ENCODE measurements around the gene APOBEC3H. TPM values are rescaled to one million over a fixed set of nuclear protein-coding genes. Genes with fewer than 3 reads are reported as not detected.
"Not testable (repeated sequence)": the region's sequence is repeated elsewhere in the genome, so short reads cannot be mapped to it uniquely, and the experiment has no call there.

Gene APOBEC3H
- polyA plus RNA-seq (2011; rRNA removed) (0.11 and 0.42 TPM in 2 replicates), polyA minus RNA-seq (2011; rRNA and poly(A)+ RNA removed) (not detected in 2 replicates)

DNA sequence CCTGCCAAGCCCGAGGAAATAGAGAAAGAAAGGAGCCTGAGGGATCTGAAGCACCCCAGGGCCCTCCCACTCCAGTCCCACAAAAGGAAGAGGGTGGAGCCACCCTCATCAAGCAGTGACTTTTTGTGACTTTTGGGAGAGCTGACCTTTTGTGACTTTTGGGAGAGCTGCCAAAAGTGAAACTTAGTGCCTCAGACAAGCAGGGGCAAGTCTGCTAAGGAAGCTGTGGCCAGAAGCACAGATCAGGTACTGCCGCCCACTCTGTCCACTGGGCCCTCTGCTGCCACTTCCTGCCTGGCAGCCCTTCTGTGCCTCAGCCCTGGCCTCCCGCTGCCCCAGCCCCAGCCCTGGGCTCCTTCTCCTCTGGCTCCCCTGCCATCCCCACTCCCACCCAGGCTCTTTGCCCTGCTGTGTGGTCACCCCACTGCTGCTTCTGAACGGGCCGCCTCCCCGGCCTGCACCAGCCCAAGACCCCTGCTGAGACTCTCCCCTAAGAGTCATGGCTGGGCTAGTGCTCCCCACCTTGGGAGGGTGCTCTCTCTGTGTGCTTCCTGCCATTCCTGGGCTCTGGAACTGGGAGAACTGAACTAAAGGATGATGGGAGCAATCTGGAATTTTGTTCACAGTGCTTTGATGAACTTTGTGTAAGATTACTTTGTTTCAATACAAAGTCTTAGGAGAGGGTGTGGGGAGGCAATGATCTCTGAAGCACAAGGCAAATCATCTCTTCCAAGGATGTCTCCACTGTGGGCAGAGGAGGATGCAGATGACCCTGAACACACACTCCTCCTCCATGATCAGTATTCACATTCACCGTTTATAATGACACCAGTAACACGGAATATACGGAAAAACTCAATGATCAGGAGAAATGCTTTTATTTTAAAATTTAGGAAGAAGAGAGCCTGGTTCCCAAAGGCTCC is at the start of gene APOBEC3H:
APOBEC3H (plus strand) TSS at position 147 of the 923 bp plus-strand sequence. CDS start 3,035 bp downstream, outside the sequence.
- H3K27me3 ChIP-seq (ENCODE audit: control insufficient read depth, insufficient read depth, low read length) = peaks cover 9% of the 10 kb centered on the region
- CTCF ChIA-PET = interaction anchor here (0.8 to 1.0 kb wide), 2 partner anchors 24 to 227 kb away, joined by 3 read pairs; no protein-coding TSS in a partner anchor
- no peak within 1 kb of the TSS for H3K27ac ChIP-seq (ENCODE audit: low read depth, low read length)
- no peaks in the 10 kb centered on the region; the same call in 1 of the 2 replicates for H3K9me3 ChIP-seq (ENCODE audit: control insufficient read depth, insufficient read depth, low read length)
- DNase-seq (ENCODE audit: low read depth, low spot score) = no peak
- TF ChIP-seq, protein P1, sequence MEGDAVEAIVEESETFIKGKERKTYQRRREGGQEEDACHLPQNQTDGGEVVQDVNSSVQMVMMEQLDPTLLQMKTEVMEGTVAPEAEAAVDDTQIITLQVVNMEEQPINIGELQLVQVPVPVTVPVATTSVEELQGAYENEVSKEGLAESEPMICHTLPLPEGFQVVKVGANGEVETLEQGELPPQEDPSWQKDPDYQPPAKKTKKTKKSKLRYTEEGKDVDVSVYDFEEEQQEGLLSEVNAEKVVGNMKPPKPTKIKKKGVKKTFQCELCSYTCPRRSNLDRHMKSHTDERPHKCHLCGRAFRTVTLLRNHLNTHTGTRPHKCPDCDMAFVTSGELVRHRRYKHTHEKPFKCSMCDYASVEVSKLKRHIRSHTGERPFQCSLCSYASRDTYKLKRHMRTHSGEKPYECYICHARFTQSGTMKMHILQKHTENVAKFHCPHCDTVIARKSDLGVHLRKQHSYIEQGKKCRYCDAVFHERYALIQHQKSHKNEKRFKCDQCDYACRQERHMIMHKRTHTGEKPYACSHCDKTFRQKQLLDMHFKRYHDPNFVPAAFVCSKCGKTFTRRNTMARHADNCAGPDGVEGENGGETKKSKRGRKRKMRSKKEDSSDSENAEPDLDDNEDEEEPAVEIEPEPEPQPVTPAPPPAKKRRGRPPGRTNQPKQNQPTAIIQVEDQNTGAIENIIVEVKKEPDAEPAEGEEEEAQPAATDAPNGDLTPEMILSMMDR (IDR thresholded peaks at IDR 0.05; ENCODE audit: low read depth, low read length) = no peak
- POLR2A ChIA-PET = no interaction called here
- H3K4me3 ChIP-seq (ENCODE audit: low read depth, low read length) = no peak within 1 kb of the TSS

DNA sequence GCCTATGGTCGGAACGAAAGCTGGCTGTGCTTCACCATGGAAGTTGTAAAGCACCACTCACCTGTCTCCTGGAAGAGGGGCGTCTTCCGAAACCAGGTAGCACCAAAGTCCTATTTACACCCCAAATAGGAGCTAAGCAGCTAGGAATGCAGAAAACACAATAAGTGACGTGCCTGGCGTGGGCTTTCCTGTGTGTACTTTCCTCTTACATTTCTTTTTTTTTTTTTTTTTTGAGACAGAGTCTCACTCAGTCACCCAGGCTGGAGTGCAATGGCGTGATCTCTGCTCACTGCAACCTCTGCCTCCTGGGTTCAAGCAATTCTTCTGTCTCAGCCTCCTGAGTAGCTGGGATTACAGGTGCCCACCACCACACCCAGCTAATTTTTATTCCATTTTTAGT is 47.6 kb upstream of the APOBEC3H start:
- DNase-seq (ENCODE audit: low read depth, low spot score); H3K27ac ChIP-seq (ENCODE audit: low read depth, low read length); H3K27me3 ChIP-seq (ENCODE audit: control insufficient read depth, insufficient read depth, low read length); POLR2A ChIA-PET; CTCF ChIA-PET; H3K4me3 ChIP-seq (ENCODE audit: low read depth, low read length); H3K9me3 ChIP-seq (ENCODE audit: control insufficient read depth, insufficient read depth, low read length): not testable (repeated sequence)

DNA sequence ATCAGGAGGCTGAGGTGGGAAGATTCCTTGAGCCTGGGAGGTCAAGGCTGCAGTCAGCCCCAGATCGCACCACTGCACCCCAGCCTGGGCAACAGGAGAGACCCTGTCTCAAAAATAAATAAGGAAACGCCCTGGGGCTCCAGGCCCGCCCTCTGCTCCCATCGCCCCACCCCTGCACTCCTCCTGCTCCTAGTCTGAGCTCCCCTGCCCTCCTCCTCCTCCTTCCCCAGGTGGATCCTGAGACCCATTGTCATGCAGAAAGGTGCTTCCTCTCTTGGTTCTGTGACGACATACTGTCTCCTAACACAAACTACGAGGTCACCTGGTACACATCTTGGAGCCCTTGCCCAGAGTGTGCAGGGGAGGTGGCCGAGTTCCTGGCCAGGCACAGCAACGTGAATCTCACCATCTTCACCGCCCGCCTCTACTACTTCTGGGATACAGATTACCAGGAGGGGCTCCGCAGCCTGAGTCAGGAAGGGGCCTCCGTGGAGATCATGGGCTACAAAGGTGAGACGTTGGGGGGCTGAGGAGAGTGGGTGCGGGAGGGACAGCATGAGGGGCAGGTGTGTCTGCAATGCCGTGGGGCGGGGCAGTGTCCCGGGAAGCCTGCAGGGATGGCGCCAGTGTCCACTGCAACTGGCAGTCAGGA is 45.1 kb upstream of the APOBEC3H start:
- H3K27me3 ChIP-seq (ENCODE audit: control insufficient read depth, insufficient read depth, low read length); DNase-seq (ENCODE audit: low read depth, low spot score); CTCF ChIA-PET; H3K4me3 ChIP-seq (ENCODE audit: low read depth, low read length); H3K27ac ChIP-seq (ENCODE audit: low read depth, low read length); POLR2A ChIA-PET: not testable (repeated sequence)
- H3K9me3 ChIP-seq (ENCODE audit: control insufficient read depth, insufficient read depth, low read length) = peaks cover 12% of the 10 kb centered on the region

DNA sequence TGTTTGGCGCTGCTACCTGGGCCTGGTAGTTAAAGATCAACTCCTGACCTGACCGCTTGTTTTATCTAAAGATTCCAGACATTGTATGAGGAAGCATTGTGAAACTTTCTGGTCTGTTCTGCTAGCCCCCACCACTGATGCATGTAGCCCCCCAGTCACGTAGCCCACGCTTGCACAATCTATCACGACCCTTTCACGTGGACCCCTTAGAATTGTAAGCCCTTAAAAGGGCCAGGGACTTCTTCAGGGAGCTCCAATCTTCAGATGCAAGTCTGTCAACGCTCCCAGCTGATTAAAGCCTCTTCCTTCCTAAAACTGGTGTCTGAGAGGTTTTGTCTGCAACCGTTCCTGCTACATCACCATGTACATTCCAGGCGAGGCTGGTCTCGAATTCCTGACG is 41.4 kb upstream of the APOBEC3H start:
- ChIA-PET POLR2A (no interaction called here), CTCF (no interaction called here)
- Histone ChIP-seq H3K27ac (ENCODE audit: low read depth, low read length) (no peak overlapping the region), H3K4me3 (ENCODE audit: low read depth, low read length) (no peak overlapping the region), H3K27me3 (ENCODE audit: control insufficient read depth, insufficient read depth, low read length) (peaks cover 26% of the 10 kb centered on the region), H3K9me3 (ENCODE audit: control insufficient read depth, insufficient read depth, low read length) (peaks cover 12% of the 10 kb centered on the region)
- DNase-seq (ENCODE audit: low read depth, low spot score) = no peak
- TF ChIP-seq, protein P1 (IDR thresholded peaks at IDR 0.05; ENCODE audit: low read depth, low read length) = no peak

DNA sequence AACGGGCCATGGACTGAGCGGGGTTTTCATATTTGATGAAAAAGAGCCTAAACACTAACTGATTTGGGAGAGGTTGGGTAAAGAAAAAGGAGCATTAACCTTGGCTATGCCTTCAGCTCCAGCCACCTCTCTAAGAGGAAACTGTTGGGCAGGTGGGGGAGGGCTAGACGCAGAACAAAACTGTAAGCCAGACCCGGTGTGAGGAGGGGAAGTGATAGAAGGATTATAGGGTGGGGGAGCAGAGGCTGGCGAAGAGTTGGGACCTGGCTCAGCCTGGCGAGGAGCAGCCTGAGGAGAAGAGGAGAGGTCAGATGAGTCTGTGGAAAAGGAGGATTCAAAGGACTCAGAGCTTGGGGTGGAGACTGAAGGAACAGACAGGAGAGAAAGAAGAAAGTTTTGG is 35.8 kb upstream of the APOBEC3H start:
- H3K4me3 ChIP-seq (ENCODE audit: low read depth, low read length); H3K9me3 ChIP-seq (ENCODE audit: control insufficient read depth, insufficient read depth, low read length); POLR2A ChIA-PET; DNase-seq (ENCODE audit: low read depth, low spot score); CTCF ChIA-PET; H3K27ac ChIP-seq (ENCODE audit: low read depth, low read length): not testable (repeated sequence)
- H3K27me3 ChIP-seq (ENCODE audit: control insufficient read depth, insufficient read depth, low read length) = peaks cover 35% of the 10 kb centered on the region

DNA sequence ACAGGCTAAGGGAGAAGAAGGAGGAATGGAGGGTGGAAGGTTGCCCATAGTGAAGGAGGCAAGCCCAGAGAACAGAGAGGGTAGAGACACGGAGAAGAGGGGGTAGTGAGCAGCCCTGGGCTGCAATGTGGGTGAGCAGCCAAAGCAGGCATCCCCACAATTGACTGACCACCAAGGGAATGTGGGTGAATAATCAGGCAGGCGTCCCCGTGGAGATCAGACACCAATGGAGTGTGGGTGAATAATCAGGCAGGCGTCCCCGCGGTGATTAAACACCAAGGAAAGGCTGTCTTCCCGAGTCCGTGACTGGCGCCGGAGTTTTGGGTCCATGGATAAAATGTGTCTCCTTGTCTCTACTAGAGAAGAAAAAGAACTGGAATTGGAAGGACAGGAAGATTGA is 35.1 kb upstream of the APOBEC3H start:
- CTCF ChIA-PET; POLR2A ChIA-PET; DNase-seq (ENCODE audit: low read depth, low spot score); H3K4me3 ChIP-seq (ENCODE audit: low read depth, low read length); H3K9me3 ChIP-seq (ENCODE audit: control insufficient read depth, insufficient read depth, low read length); H3K27ac ChIP-seq (ENCODE audit: low read depth, low read length): not testable (repeated sequence)
- H3K27me3 ChIP-seq (ENCODE audit: control insufficient read depth, insufficient read depth, low read length) = peaks cover 35% of the 10 kb centered on the region

DNA sequence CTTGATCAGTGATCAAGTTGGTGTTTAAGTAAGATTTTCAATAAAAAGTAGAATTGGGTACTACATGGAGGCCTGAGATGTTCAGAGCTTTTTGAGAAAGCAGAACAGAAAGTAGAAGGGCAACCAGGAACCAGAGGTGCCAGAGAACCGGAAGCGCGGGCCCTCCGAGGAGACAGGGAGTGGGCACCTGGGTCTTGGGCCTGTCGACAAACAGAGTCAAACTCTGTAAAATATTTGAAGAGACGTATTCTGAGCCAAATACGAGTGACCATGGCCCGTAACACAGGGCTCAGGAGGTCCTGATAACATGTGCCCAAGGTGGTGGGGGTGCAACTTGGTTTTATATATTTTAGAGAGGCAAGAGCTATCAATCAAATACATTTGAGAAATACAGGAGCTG is 33.1 kb upstream of the APOBEC3H start:
- H3K9me3 ChIP-seq (ENCODE audit: control insufficient read depth, insufficient read depth, low read length); H3K27ac ChIP-seq (ENCODE audit: low read depth, low read length); DNase-seq (ENCODE audit: low read depth, low spot score); POLR2A ChIA-PET; H3K4me3 ChIP-seq (ENCODE audit: low read depth, low read length): not testable (repeated sequence)
- peaks cover 40% of the 10 kb centered on the region for H3K27me3 ChIP-seq (ENCODE audit: control insufficient read depth, insufficient read depth, low read length)
- CTCF ChIA-PET = interaction anchor here (1.9 kb wide), 1 partner anchor 194 kb away, joined by 4 read pairs; no protein-coding TSS in a partner anchor

DNA sequence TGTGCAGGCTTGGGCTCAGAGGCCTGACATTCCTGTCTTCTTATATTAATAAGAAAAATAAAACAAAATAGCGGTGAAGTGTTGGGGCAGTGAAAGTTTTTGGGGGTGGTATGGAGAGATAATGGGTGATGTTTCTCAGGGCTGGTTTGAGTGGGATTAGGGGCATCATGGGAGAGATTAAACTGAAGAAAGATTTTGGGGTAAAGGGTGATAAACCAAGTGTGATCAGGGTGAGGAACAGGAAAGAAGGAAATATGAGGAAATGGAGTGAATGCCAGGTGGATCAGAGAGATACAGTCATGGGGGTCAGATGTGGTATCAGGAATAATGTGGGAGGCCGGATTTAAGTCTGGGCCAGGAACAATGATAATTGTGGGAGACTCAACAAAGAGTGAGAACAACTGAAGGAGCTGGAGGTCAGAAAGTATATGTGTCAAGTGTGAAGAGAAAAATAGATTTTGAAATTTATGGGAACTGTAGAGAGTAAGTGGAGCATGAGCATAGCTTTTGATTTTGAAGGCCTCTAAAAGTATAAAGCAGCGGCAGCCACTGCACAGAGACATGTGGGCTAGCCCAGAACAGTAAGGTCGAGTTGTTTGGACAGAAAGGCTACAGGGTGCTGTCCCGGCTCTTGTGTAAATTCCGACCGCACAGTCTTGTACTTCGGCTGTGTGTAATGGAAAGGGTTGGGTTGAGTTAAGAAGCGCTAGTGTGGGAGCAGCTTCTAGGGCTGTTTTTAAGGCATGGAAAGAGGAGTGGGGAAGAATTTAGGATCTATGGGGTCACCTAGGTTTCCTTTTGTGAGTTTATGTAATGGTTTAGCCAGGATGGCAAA is 30.4 kb upstream of the APOBEC3H start:
- POLR2A ChIA-PET; H3K4me3 ChIP-seq (ENCODE audit: low read depth, low read length); DNase-seq (ENCODE audit: low read depth, low spot score); H3K27ac ChIP-seq (ENCODE audit: low read depth, low read length); H3K9me3 ChIP-seq (ENCODE audit: control insufficient read depth, insufficient read depth, low read length): not testable (repeated sequence)
- CTCF ChIA-PET = interaction anchor here (0.9 kb wide), 1 partner anchor 63 kb away, joined by 3 read pairs; no protein-coding TSS in a partner anchor
- peaks cover 25% of the 10 kb centered on the region for H3K27me3 ChIP-seq (ENCODE audit: control insufficient read depth, insufficient read depth, low read length)

Data from AG04450 (cell line).